GM19324 (cell line): Measurements from ENCODE around the gene TRMT61B.
A peak's percentile ranks its signal among the peaks of the same experiment; 100 is the strongest.

Source experiments
- ATAC-seq: cut with Tn5 transposase; IDR thresholded peaks from one replicate; pipeline ENCODE4 v1.9.1; 2021; ENCODE audit warnings: mild to moderate bottlenecking, moderate library complexity; ENCODE audit not compliant: unreplicated experiment, low FRiP score

TRMT61B gene

GRCh38 chr2:28870146-28870891 is at the start of gene TRMT61B:
TRMT61B (minus strand) TSS chr2:28870309; CDS start chr2:28870277, 32 bp downstream.
- ATAC-seq = peak; percentile 94

- ATAC-seq = no peak
Observed at GRCh38 chr2:28915939-28916338, 45.8 kb upstream of the TRMT61B start.

GRCh38 chr2:28909655-28910353 is 39.7 kb upstream of the TRMT61B start:
- ATAC-seq = no peak

- ATAC-seq = no peak
Observed at GRCh38 chr2:28908172-28908571, 38.1 kb upstream of the TRMT61B start.

GRCh38 chr2:28906821-28907220 is 36.7 kb upstream of the TRMT61B start:
- no peak for ATAC-seq

GRCh38 chr2:28906376-28906775 is 36.3 kb upstream of the TRMT61B start:
- no peak for ATAC-seq

- no peak for ATAC-seq
Observed at GRCh38 chr2:28905533-28905932, 35.4 kb upstream of the TRMT61B start.

- no peak for ATAC-seq
Observed at GRCh38 chr2:28904802-28905457, 34.8 kb upstream of the TRMT61B start.

GRCh38 chr2:28904295-28904694 is 34.2 kb upstream of the TRMT61B start:
- ATAC-seq = no peak

- ATAC-seq = no peak
Observed at GRCh38 chr2:28902584-28902983, 32.5 kb upstream of the TRMT61B start.

GRCh38 chr2:28901841-28902240 is 31.7 kb upstream of the TRMT61B start:
- no peak for ATAC-seq

- ATAC-seq = no peak
Observed at GRCh38 chr2:28901202-28901601, 31.1 kb upstream of the TRMT61B start.

GRCh38 chr2:28898048-28898447 is 27.9 kb upstream of the TRMT61B start:
- ATAC-seq = no peak

- ATAC-seq = no peak
Observed at GRCh38 chr2:28896906-28897305, 26.8 kb upstream of the TRMT61B start.

GRCh38 chr2:28895189-28895893 is 25.2 kb upstream of the TRMT61B start:
- peak; percentile 7 for ATAC-seq

- peak; percentile 94 for ATAC-seq
Observed at GRCh38 chr2:28894470-28895188, 24.5 kb upstream of the TRMT61B start, which contains the start of gene WDR43. WDR43 (plus strand) TSS chr2:28894667; CDS start chr2:28894699, 32 bp downstream.

- no peak for ATAC-seq
Observed at GRCh38 chr2:28893488-28893887, 23.4 kb upstream of the TRMT61B start.

GRCh38 chr2:28880193-28880592 is 10.1 kb upstream of the TRMT61B start:
- ATAC-seq = no peak

GRCh38 chr2:28871620-28872019 is 1.5 kb upstream of the TRMT61B start:
- ATAC-seq = no peak

GRCh38 chr2:28869494-28870145 is 489 bp downstream of the TRMT61B start:
- ATAC-seq = peak; percentile 10
